ENCODE measurements around the gene UFD1.
"Not testable (repeated sequence)": the region's sequence is repeated elsewhere in the genome, so short reads cannot be mapped to it uniquely, and the experiment has no call there.

UFD1 gene

DNA sequence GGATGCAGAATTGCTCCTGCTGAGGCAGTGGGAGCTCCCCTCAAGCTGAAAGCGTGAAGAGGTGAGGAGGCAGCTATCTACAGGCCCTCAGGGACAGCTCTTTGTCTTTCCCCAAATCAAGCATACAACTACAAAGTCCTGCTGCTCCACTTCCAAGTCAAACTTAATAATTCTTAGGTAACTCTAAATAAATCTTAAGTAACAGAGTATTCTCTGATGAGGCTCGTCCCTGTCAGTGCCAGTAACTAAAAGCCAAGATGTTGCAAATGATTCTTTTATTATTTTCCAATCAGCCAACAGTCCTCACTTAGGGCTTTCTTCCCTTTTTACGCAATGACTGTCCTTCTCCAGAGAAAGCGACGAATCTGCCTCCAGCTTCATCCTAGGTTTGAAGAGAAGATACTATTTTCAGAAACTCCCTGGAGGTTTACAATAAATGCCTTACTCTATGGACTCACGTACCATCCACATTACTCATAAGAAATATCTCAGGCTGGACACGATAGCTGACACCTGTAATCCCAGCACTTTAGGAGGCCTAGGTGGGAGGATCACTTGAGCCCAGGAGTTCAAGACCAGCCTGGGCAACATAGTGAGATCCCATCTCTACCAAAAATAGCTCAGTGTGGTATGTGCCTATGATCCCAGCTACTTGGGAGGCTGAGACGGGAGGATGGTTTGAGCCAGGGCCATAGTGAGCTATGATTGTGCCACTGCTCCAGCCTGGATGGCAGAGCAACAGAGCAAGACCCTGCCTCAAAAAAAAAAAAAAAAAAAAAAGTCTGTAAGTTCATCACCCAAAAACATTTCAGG is 28.4 kb downstream of the UFD1 start:
- no peak for DNase-seq

DNA sequence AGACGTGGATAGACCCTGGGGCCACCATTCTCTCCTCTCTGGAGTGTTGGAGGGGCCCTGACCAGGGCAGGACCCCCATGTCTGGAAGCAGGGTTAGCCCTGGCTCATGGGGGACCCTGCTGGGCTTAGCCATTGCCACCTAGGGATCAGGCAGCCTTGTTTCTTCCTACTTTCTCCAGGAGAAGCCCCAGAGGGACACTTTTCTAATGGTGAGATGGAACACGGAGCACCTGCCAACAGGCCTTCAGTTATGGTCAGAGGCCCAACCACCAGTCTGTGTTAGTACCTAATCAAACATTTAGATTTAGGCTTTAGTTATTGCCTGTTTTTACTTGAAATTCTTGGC is 29.6 kb downstream of the UFD1 start:
- no peak for DNase-seq

DNA sequence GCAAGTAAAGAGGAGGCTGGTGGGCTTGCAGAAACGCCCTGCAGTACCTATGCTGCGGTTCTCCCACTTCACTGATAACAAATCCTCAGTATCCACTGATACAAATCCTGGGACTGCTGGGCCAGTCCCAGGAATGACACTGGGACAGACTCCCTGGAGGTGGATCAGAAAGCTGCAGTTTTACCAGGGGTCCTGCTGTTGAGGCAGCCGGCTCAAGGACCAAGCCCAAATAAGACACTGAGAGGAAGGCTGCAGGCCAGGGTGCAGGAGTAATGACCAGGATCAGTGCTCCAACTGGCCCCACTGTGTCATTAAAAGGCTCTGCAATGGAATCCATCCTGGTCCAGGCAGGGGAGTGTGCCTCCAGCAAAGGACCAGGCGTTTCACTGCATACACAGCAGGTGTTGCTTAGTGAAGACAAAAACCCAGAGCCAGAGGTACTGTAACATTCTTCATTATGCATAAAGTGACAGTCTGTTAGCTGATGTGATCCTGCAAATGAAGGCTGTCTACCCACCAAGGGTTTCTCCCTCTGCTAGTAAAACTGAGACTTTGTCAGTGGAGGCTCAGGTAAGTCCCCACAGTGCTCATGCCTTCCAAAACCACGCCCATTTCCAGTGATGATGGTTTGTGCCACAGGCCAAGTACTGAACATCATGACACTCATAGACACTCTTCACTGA is 30.1 kb downstream of the UFD1 start:
- DNase-seq = no peak

DNA sequence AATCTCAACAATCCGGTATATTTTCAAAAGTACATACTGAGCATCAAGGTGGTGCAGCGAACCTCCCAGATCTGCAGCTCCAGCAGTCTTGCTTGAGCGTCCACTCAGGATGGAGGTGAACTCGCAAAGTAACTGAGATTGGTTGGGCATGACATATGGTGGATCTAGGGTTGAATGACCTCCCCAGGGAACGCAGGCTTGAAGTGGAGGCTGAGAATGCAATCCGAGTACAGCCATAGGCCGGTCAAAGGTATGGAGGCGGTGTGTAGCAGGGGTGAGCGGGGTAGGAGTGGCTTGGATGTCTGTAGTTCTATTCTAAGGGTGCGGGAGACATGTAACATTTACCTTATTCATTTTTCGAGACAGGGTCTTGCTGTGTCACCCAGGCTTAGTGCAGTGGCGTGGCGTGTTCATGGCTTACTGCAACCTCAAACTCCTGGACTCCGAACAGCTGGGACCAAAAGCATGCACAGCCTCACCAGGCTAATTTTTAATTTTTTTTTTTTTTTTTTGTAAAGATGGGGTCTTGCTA is 30.9 kb downstream of the UFD1 start:
- peak in 6 of 58 donors; percentile 26 to 62 (median 34) for DNase-seq

DNA sequence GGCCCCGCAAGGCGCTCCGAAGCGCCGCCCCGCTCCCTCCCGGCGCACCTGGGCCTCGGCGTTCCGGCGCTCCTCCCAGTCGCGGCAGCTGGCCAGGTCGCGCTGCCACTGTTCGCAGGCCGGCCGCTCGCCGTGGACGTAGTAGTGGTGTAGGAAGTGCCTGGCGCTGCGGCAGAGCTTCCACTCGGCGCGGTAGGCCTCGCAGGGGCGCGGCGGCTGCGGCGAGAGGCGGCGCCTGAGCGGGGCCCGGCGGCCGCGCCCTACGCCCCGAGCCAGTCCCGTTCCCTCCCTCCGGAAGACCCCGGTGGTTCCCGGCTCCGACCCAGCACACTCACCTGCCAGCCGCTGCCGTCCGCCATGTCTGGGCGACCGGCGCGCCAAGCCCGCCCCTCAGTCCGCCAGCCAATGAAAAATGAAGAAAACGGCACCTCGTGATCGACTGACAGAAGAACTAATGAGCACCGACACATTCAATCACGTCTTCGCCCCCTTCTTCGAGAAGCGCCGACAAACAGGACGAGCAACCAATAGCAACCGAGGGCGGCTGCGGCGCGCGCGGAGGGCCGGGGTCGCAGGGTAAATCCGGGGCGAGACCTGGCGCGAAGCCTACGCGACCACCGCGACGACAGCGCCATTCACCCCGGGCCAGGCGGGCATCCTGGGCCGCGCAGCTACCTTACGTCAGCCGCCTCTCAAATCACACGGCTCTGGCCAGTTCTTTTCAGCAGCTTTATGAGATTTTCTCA is 31.5 kb downstream of the UFD1 start, which contains the start of gene C22orf39:
TSS of gene C22orf39 (minus strand) at position 382 of the 746 bp plus-strand sequence. CDS start at position 359, 23 bp downstream.
- DNase-seq = peak; percentile 47 to 96 (median 91)

DNA sequence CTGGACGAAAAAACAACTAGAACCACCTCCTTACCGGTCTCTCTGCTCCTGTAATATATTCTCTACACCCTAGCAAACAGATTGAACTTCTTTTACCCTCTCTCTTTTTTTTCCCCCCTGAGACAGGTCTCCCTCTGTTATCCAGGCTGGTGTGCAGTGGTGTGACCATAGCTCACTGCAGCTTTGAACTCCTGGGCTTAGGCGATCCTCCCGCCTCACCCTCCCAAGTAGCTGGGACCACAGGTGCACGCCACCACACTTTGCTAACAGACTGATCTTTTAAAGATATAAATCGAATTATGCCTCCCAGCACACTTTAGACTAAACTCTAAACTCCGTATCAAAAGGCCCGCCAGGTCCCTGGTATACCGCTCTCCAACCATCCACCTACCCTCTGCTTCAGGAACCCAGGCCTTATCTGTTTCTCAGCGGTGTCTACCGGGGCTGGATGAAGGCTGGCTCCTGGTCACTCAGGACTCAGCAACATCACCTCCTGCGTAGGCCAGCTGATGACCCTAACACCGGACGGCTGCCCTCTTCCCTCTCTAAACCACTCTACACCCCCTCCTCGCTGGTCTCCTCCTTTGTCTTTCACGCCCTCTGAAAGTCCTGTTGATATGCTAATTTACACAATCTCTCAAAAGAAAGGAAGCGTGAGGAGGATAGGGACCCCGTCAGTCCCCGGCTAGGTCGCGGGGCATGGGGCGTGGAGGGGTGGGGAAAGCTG is 32.2 kb downstream of the UFD1 start:
- no peak for DNase-seq

DNA sequence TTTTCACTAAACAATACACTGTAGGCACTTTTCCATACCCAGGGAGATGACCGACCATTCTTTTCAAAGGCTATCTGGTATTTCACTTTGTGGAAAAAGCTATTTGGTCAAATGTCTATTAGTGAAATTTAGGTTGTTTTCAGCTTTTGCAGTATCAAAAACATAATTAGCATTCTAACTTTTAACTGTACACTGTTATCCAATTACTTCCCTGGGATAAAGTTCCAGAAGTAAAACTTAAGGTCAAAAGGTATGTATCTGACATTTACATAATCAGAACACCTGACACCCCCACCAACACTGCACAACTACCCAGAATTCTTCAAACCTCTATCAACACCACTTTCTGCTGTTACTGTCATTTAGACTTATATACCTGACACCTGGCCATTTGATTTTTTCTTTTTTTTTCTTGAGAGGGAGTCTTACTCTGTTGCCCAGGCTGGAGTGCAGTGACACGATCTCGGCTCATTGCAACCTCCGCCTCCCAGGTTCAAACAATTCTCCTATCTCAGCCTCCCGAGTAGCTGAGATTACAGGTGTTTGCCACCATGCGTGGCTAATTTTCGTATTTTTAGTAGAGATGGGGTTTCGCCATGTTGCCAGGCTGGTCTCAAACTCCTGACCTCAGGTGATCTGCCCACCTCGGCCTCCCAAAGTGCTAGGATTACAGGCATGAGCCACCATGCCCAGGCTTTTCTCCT is 33.6 kb downstream of the UFD1 start:
- not testable (repeated sequence) for DNase-seq

DNA sequence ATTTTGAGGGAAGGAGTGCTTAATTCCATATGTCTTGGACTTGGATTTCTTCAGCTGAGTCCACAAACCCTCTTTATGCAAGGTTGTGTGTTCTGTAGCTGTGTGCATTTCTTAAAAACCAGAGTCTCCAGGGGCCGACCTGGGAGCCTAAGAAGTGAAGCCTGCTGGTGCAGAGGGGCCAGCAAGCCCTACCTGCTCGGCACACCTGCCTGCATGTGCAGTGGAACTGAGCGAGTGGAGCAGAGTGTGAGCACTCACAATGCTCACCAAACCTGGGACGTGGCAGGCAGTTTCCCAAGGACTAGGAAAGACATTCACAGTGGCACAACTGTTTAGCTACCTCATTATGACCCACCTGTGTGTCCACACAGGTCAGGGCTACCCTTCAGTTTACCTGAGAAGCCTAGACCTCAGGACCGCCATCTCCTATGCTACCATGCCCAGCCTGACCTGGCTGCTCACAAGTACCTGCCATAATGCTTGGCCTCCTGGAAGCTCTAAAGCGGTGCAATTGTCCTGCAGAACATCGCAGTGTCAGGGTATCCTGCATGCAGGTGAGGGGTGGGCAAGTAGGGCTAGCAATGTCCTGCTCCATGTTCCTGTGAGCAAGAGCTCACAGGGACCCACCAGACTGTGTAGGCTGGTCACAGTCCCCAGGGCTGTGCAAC is 35.3 kb downstream of the UFD1 start:
- DNase-seq = no peak

DNA sequence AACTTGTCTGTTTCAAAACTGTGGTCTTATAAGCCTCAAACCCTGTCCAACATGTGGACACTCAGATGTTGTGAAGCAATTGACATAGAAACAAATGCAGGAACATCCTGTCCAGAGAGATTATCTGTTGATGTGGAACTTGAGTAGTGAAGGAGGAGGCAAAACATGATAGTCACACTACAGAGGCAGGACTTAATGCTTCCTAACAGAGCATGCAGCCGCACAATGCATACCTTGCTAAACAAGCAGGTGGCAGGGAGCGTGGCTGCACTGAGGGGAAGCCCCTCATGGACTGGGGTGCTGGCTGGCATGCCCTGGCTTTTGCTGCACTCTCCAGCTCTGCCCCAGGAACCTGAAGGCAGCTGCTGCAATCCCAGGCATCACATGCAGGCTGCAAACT is 36.8 kb downstream of the UFD1 start:
- no peak for DNase-seq

DNA sequence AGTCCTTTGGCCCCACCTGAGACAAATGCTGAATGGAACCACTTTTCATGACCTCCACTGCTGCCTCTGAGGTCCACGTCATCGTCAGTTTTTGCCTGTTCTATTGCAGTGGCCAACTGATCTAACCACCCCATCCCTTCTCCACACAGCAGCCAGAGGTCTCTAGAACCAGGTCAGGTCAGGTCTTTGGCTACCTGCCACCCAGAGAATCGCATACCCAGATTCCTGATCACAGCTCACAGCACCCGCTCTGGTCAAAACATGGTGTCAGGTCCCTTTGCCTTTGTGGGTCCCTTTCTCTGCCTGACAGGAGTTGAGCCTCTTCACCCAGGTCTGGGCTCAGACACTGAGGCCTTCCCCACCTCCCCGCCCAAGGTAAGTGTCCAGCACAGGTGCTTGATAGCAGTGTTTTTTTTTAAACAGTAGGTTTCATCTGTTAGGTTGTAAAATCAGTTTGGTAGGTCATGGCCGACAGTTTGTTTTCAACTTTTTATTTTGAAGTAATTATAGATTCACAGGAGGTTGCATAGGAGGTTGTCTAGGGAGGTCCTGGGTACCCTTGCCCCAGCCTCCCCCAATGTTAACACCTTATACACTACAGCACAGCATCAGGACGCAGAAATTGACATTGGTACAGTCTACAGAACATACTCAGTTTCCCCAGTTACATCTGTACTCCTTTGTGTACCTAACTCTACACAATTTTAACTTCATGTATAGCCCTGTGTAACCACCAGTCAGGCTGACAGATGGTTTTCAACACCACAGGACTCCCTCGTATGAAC is 38.4 kb downstream of the UFD1 start:
- no peak for DNase-seq

DNA sequence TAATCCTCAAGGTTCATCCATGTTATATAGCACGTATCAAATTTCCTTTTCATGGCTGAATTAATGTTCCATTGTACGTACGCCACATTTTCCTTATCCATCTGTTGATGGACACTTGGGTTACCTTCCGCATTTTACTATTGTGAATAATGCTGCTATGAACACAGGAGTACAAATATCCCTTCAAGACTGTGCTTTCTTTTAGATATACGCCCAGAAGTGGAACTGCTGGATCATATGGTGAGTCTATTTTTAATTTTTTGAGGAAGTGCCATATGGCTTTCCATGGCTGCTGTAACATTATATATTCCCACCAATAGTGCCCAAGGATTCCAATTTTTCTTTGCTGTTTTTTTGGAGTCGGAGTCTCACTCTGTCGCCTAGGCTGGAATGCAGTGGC is 40.7 kb downstream of the UFD1 start:
- no peak for DNase-seq

DNA sequence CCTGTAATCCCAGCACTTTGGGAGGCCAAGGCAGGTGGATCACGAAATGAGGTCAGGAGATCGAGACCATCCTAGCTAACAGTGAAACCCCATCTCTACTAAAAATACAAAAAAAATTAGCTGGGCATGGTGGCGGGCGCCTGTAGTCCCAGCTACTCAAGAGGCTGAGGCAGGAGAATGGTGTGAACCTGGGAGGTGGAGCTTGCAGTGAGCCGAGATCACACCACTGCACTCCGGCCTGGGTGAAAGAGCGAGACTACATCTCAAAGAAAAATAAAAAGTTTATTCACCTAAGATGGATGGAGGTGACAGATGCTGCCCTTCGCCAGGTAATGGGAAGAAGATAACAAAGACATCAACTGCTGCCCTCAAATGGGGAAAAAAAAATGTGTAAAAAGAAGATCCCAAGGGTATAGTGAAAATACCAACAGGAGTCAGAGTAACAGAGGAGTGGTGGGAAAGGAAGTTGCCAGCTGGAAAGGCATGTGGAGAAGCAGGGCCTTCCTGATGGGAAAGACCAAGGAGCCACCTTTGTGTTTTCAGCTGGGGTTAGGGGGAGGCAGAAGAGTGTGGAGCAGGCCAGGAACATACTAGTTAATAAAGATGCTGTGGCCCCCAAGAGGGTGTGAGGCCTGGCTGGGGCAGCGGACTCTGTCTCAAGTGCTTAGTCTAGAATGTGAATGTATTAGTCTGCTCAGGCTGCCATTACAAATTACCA is 42.4 kb downstream of the UFD1 start:
- not testable (repeated sequence) for DNase-seq

DNA sequence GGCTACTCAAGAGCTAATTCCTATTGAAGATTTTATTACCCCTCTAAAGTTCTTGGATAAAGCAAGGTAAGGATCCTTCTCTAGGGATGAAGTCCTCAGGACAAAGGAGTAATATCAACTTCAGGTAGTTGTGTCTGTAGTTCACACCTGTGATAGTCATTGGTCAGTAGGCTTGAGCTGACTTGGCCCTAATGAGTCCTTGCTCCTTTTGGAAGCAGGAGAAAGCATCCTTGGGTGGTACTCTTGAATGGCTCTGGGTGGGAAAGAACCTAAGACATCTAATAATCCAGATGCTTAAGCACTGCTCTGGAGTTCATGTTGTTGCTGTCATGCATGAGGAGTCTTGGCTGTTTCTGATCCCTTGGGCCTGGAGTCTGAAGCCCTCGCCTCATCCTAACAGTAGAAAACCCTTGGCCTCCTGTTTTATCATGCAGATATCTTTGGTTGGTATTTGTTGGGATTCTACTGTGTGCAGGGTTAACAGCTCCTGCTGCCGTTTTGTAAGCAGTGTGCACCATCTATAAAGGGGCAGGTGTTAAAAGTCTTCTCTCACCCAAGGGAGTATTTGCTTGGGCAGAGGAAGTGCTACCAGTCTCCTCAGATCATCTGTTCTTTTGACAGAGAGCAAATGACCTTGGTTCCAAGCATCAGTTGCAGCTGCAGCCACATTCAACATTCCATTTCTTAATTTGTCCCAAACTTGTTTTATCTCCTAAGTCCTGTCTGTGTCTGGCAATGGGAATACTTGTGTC is 44.0 kb downstream of the UFD1 start:
- DNase-seq = no peak

DNA sequence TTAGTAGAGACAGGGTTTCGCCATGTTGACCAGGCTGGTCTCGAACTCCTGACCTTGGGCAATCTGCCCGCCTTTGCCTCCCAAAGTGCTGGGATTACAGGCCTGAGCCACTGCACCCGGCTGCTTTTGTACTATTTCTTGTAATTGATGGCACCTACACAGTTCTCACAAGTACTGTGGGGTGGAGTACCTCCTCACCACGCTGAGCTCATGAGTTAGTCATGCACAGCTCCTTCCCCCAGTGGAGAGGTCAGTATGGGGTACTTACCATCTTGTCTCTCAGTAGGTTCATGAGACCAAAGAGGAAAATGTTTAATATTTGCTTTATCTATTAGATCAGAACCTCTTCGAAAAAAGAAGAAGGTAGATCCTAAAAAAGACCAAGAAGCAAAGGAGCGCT is 44.6 kb downstream of the UFD1 start:
- DNase-seq = no peak

DNA sequence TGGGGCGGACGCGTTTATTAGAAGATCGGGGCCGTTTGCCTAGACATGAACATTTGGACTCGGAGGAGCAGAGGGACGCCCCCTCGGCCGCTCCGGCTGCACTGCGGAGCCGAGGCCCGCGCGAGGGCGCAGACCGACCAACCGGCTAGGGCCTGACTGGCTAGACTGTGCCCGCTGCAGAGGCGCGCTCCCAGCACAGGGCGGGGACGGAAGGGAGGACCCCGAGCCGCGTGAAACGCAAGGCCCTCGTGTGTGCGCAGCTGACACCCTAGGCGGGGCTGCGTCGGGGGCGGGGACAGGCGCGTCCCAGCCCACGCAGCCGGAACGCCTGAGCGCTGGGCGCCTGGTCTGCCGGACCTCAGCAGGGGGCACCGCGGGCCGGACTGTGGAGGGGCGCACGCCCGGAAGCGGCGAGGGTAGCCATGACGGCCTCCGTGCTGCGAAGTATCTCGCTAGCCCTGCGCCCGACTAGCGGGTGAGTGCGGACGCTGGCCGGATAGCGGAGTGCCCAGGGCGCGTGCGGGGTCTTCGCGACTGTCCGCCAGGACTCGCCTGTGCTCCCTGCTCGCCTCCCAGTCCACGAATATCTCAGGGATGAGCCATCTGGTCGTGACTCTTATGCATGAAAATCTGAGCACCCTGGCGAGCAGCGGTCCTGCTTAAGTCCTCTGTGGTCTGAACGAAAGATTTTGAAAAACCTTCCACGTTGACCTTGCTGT is 46.7 kb downstream of the UFD1 start, which contains the start of gene MRPL40:
TSS of gene MRPL40 (plus strand) at position 413 of the 719 bp plus-strand sequence. CDS start at position 423, 10 bp downstream.
- peak; percentile 76 to 97 (median 93) for DNase-seq

DNA sequence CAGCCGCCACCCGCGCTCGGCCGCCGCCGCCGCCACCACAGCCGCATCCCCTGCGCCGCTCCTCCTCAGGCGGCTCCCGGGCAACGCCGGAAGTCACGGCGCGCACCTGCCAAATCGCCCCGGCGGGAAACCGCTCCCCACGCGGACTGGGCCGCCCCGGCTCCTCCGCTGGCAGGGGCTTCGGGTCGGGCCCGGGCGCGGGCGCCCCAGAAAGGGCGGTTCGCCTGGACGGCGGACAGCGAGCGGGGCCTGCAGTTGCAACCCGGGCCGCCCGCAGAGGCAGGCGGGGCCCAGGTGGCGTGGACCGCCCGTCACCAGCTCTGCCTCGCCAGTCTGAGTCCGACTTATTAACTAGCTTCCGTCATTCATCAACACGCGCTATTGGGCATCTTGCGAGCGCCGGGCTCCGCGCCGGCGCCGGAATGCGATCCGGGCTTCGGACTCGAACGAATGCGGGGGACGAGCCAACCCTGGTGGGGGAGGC is 47.3 kb downstream of the UFD1 start, which contains the start of gene HIRA:
TSS of gene HIRA (minus strand) at position 85 of the 484 bp plus-strand sequence. CDS start 257 bp downstream, outside the sequence.
- peak in 57 of 58 donors; percentile 48 to 91 (median 81) for DNase-seq

All from anterior cingulate cortex (tissue), 58 donors.